Spleen (tissue), 7 donors: Measurements from ENCODE around the gene MEF2C.

Experiments
- CTCF ChIP-seq, 11 experiments: fragments of 200-600 bp in 7 of 11; fragments of 450-650 bp in 4 of 11; sonication (generic) in 4 of 11; IDR thresholded peaks in 8 of 11; conservative IDR thresholded peaks in 3 of 11; 1 replicate in 7 of 11; 2 replicates in 4 of 11; pipeline versions ENCODE4 v1.4.0 to v1.8.0; 2016 to 2021; ENCODE audit warnings: antibody characterized with exemption in 11 of 11, inconsistent platforms in 4 of 11, mild to moderate bottlenecking in 1 of 11
- POLR2A ChIP-seq, 3 donors: fragments of 450-650 bp; IDR thresholded peaks; one replicate each; pipeline ENCODE4 v1.5.1; 2017; ENCODE audit warnings: antibody characterized with exemption in 3 of 3, mild to moderate bottlenecking in 1 of 3
- POLR2AphosphoS5 ChIP-seq, 3 donors: sonication (generic); formaldehyde crosslinking; IDR thresholded peaks; one replicate each; pipeline ENCODE4 v1.5.1; 2017; ENCODE audit warnings: antibody characterized with exemption in 3 of 3
- donor health status: DM: no; HTN: no; CAD: no; lungs with moderate emphysema.
- donor health status: DM: no; HTN: no; CAD: no.
- donor health status: DM: no; HTN: no; CAD: no.

GRCh38 chr5:88677376-88677895 is 205.5 kb downstream of the MEF2C start:
- TF ChIP-seq CTCF (IDR thresholded peaks at IDR 0.05 in 8 of 11, conservative IDR thresholded peaks at IDR 0.05 in 3 of 11): no peak
- no peak for TF ChIP-seq POLR2A (IDR thresholded peaks at IDR 0.05)
- TF ChIP-seq POLR2AphosphoS5 (IDR thresholded peaks at IDR 0.05): no peak
